ENCODE results near the gene ARHGAP6.

ARHGAP6 gene

DNA sequence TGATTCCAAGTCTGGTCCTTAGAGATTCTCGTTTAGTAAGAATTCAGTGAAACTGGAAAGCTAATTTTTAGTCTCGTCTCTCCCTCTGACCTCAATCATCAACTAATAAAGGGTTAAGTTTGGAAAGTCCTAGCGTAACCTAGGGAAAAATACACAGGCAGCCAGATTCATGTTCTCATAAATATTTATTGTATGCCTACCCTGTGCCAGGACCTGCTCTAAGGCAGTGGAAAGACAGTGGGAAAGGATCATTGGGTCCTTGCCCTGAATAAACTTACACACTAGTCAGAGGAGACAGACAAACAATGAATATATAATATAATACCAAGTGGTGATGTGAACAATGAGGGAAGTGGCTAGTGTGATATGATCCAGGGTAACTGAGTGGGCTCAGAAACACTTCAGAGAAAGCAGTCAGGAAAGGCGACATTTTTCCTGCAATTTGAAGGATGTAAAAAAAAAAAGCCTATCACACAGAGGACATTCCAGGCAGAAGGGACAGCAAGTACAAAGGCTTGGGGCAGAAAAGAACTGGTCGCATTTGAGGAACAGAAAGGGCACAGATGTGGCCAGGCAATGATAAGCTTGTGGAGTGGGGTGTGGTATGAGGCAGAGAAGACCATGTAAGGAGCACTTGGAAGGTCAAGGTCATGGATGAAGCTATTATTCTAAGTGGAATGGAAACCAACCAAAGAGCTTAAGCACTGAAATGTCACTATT, 243.8 kb downstream of the ARHGAP6 start:
- no peak for DNase-seq

DNA sequence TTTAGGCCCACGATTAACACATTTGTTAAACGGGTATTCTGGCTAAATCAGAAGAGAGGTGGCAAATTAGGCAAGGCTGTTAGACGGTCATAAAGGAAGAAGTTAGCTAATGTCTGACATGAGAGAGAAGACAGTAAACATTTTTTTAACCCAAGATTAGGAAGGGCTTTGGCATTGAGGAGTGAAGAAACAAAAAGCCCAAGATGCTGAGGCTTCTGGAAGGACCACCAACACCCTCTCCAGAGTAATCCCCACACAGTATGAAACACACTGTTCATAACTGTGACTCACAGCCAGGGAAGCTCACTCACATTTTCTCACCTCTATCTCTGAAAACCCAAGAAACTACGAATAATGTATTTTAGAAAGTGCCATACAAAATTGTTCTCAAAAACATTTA, 244.9 kb downstream of the ARHGAP6 start:
- DNase-seq = no peak

DNA sequence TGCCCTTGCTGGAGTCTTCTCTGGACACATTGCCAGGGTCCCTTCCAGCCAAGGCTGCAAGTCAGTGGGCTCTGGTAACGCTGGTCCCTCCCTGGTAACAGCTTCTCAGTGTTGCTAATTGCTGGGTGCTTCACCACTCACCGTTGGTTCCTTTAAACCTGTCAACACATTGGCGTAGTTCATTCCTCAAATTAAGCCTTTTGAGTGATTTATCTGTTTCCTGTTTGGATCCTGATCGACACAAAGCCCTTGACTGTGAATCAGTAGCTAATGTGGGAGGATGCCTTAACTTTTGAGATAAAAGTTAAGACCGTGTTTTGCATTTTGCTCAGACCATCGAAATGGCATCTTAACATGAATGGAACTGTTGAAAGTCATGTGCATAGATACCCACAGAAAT, 246.6 kb downstream of the ARHGAP6 start:
- DNase-seq = no peak

DNA sequence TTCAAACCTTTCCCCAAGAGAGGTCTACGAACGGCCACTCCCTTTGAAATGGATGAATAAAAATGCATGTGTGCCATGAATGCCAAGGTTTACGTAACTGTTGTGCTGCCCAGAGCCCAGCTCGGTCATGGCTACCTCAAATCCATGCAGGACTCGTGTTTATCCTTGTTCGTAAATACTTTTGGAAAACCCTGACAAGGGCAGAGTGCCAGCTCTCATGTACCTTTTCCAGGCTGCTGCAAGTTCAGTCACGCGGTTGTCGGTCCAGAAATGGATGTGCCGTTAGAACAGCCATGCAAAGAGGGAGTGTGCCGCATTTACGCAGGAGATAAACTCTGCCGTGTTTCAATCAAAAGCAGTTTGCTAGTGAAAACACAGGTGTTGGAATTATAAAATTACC, 249.1 kb downstream of the ARHGAP6 start:
- no peak for DNase-seq

DNA sequence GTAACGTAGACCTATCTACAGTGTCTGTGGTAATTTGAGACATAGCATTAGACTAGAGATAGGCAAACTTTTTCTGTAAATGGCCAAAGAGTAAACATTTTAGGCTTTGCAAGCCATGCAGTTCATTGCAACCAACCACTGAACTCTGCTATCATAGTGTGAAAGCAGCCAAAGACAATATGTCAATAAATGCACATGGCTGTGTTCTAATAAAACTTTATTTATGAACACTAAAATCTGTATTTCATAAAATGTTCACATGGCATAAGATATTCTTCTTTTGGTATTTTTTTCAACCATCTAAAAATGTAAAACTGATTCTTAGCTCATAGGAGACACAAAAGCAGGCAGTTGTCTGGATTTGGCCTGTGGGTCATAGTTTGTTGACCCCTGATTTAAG, 251.6 kb downstream of the ARHGAP6 start:
- DNase-seq = no peak

DNA sequence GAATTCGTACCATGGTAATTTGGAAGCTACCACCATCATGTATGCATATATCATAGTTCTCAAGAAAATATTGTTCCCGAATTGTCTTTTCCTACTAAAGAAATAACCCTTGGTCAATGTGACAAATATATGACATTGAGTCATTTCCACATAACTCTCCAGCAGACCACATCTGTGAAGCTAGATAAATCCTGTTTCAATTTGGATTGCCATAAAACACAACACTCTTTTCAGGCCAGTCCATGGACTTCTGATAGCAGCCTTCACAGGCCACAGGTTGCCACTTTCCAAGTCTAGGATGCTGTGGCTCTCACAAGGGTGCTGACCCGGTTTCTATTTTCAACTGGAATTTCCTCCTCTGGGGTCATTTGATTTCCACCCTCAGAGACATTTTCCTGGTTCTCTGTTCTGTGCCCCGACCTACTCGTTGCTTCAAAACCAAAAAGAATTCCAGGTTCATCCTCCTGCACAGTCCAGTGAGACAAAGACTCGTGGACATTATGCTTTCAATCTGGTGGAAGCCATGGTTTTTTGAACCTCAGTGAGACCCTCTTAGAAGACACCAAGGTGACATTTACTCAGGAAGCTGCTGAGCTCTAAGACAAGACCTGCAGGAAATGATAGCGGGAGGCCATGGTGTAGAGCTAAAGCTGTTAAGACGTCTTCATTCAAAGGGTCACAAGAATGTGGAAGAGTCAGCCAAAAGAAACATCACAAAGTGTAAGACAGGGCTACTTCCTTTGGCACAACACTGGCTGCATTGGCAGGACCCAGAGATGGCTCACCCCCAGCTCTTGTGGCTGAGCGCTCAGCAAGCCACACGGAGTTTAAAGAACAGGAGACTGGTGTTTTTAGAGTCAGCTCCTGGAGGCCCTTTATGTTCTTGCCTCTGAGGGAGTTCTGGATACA, 252.8 kb downstream of the ARHGAP6 start:
- DNase-seq = no peak

DNA sequence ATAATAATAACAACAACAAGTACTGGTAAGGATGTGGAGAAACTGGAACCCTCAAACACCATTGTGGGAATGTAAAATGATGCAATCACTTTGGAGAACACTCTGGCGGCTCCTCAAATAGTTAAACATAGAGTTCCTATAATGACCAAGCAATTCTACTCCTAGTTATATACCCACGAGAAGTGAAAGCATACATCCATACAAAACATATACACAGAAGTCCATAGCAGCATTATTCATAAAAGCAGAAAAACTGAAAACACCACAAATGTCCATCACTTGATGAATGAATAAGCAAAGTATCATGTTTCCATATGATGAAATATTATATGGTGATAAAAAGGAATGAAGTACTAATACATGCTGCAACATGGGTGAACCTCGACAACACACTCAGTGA, 255.8 kb downstream of the ARHGAP6 start:
- no peak for DNase-seq

DNA sequence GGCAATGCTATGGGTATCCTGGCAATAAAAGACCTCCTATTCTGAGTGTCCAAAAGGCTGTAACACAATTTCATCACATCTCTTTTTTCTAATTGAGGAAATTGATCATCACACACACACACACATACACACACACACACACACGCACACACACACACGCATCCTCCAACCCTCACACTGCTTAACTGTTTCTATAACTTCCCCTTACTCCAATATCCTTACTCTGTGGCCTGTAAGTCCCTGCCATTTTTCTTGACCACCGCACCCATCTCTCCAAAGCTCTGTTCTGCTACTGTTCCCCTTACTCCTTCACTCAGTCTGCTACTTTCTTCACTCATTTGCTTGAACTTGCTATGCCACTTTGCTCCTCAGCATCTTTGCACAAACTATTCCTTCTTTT, 256.9 kb downstream of the ARHGAP6 start:
- no peak for DNase-seq

DNA sequence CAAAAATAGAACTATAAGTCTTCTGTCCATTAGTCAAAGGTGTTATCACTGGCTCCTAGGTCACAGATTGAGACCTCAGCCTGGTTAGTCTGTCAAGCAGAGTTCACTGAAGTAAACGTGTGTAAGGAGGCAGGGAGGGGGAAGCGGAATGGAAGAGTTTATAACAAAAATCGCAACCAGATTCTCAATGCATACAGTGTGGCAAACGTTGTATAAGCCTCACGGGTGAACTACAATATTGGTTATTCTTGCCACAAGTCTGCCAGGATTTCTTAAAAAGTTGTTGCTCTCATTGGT, 257.7 kb downstream of the ARHGAP6 start:
- no peak for DNase-seq

DNA sequence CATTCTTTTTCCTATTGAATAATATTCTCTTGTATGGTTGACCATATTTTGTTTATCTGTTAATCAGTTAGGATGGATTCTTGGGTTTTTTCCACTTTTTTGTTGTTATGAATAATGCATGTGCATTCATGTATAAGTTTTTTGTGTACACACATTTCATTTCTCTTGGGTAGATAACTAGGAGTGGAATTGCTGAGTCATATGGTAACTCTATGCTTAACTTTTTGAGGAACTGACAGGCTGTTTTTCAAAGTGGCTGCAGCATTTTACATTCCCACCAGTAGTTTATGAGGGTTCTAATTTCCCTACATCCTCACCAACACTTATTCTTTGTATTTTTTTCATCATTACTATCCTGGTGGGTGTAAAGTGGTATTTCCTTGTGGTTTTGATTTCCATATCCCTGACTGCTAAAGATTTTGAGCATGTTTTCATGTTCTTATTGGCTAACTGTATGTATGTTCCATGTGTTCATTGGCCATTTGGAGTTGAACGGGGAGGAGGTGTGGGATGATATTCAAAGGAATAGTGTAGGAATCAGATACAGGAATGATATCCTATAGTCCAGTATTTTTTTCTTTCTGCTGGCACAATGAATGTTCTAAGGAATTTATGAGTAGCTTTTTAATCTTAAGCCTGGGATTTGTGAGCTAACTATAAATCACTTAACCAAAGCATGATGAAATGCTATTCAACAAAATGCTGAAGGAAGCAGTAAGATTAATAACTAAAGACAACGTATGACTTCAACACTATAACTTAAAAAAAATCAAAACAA, 258.2 kb downstream of the ARHGAP6 start:
- no peak for DNase-seq

DNA sequence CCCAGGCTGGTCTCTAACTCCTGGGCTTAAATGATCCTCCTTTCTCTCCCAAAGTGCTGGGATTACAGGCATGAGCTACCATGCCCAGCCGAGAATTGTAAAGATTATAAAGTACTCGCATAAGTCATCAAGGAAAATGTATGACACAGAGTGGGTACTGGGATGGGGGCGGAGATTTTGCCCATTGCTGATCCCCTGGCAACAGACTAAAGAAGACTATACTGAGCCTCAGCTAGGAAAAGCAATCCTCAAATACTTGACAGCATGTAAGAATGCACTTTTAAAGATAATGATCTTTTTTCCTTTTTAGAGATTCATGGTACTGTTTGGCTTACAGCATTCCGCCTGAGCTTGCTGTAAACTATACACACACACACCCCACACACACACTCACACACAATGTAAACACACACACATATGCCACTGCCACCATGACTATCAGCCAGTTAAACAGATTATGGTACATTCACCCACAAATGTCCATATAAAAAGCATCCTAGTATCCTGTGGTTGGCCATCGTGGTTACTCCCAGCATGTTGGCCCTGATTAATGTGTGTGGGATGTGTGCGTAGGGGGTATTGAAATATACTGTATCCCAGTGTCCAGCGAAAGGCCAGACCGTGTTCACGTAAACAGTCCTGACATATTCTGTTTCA, 259.5 kb downstream of the ARHGAP6 start:
- no peak for DNase-seq

DNA sequence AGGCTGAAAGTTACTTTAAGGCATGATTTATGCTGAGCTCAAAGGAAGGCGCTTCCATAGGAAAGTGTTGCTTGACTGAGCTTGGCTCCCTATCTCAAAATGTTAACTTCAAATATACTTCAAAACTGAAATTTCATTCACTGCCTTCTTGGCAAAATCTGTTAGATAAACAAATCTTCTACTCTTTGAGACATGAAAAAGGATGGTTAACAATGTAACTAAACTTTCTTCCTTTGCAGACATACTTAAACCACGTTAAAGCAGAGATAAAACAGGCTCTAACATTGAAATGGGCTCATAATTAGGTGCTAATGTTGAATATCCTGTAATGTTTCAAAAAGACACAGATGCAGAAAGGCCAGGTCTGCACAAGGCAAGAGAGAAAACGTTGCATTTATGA, 262.1 kb downstream of the ARHGAP6 start:
- DNase-seq = no peak

DNA sequence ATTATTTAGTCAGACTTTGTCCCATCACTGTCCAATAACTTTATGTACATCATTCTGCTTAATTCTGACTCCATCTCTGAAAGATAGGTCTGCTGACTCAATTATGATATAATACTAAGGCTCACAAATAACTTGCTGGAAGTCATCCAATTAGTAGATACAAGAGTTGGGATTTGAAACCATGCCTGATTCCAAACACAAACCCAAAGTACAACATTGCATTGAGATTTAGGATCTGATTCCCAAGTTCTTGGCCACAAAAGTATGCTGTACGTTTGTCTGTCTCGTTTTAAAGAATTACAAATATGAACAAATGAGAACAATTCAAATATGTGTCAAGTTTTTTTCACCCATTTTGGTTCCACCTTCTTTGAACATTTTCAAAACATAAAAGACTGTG, 263.8 kb downstream of the ARHGAP6 start:
- no peak for DNase-seq

DNA sequence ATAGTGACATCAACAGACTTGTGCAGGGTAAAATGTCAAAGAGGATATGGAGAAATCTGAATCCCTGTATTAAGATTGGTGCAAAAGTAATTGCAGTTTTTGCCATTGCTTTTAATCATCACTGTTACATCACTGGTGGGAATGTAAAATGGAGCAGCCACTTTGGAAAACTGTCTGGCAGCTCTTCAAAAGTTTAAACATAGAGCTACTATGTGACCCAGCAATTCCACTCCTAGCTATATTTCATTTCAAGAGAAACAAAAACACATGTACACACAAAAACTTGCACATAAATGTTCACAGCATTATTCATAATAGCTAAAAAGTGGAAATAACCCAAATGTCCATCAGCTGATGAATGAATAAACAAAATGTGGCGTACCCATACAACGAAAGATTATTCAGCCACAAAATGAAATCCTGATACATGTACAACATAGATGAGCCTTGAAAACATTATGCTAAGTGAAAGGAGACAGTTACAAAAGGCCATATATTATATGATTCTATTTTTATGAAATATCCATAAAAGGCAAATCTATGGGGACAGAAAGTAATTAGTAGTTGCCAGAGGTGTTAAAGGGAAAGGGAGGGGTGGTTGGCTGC, 266.1 kb downstream of the ARHGAP6 start:
- DNase-seq = no peak

DNA sequence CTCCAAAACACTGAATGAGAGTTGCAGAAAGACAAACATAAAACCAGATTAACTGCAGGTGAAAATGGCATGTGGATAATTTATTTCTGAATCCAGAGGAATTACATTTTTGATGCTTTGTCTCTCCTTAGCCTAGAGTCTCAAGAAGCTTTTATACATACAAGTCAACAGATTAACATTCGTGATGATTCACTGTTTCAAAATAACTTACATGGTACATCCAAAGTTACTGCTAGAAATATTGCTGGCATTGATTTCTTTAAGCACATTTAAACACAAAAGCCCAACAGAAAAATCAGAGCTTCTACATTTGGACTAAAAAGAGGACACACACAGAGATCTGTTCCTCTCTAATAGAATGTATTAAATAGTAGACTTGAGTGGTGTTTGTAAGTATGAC, 266.9 kb downstream of the ARHGAP6 start:
- DNase-seq = no peak

DNA sequence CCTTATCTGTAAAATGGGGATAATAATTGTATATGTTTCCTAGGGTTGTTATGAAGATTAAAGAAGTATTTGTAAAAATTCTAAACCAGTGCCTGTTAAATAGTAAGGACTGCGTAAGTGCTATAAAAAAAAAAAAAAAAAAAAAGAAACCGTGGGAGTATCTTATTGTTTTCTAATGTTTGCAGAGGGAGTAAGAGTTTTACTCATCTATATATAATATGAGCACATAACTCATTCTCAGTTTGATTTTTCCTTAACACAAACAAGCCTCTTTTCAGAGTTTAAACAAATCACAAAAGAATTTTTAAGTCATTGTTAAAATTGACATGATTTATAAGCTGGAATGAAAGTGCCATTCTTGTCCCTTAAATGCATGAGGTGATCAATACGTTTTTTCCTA, 267.6 kb downstream of the ARHGAP6 start:
- no peak for DNase-seq

DNA sequence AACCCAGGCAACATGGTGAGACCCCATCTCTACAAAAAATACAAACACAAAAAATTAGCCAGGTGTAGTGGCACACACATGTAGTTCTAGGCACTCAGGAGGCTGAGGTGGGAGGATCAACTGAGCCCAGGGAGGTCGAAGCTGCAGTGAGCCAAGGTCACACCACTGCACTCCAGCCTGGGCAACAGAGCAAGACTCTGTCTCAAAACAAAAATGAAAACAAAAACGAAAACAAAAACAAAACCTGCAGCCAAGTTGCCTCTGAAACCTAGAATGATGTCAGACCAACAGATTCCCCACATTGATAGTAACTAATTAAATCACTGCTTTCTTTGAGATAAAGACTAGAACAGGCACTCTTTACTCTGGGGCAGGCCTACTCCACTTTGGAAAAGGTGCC, 268.0 kb downstream of the ARHGAP6 start:
- DNase-seq = no peak

DNA sequence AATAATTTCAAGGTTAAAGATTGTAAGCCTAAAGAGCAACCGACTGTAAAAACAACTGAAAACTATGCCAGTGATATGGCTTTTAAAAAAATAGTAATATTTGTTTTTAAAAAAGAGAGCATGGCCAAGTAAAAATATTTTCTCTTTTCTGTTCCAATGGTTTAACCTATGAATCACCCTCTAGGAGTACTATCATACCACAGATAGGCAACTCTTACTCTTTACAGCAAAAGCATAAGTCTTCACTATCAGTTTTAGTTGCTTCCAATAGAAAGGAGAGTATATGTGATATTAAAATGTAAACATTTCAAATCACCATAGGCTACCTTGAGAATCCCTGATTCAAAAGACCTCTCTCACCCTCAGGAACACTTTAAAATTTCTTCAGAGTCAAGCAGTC, 269.9 kb downstream of the ARHGAP6 start:
- DNase-seq = no peak

DNA sequence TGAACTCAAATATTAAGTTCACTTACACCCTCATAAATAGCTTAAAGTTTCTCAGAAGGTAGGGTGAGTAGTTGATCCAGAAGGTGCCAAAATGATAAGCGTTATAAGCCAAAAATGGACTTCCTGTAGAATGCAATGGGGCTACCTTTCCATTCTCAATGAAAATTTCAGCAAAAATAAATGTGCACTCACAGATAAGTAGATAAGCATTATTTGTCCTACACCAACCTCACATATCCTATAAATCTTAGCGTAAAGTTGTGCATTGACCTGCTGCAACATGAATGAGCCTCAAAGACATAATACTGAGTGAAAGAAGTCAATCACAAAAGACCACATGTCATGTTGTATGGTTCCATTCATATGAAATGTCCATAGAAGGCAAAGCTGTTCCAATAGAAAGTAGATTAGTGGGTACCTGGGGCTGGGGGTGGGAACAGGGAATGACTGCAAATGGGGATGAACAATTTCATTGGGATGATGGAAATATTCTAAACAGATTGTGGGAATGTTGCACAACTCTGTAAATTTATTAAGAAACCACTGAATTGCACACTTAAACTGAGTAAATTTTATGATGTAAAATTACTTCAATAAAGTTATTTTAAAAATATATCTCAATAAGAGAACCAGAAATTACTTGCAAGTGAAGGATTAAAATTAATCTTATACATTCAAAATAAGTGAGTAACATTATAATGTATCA, 271.6 kb downstream of the ARHGAP6 start:
- DNase-seq = no peak

DNA sequence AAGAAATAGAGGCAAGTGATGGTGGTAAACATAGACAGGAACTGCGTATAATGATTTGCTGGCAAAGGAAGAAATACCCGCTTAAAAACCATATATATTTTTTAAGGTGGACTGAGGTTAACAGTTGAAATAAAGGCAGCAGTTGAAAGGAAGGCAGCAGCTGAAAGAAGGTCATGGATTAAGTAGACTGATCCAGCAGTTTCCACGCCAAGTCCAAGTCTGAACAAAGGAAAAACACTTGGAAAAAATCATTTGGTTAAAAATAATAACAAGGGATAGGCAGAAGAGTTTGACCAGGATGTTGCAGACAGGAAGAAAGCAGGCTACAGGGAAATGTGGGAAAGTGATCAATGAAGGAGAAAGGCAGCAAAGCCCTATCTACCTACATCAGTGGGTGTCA, 278.9 kb downstream of the ARHGAP6 start:
- no peak for DNase-seq

DNA sequence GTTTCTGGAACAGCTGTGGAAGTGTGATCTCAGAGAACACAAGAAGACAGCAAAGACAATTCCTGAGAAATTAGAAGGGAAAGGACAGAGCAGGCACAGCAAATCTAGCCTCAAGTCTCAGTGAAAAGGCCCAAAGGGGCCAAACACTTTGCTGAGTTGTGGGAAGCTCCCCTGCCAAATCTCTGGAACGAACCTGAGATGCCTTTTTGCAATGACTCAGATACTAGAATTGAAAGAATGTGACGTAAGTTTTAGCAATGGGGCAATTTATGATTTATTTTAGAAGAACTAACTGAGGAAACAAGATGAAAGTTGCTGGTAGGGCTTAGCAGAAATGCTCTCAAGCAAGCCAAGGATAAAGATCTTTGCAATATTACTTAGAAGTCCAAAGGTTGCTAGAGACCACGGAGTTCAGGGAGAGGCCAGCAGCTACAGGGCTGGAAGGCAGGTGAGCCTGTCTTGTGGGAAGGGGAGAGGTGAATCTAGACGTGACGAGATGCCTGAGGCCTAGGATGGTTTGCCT, 279.7 kb downstream of the ARHGAP6 start:
- no peak for DNase-seq

DNA sequence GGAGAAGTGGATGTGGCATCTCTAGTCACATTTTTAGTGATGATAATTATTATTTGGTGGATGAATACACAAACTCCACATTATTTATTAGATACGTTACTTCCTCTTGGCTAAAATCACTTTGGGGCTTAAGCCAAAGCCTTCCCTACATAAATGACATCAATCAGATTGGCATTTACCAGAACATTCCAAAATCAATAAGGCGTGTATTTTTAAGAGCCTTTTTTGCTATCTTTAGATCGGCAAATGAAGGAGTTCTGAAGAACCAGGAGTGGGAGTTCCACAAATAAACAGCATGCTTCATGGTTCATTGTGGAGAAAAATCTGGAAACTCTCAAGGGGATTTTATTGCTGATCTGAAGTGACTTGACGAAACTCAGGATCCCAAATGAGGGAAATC, 282.8 kb downstream of the ARHGAP6 start:
- no peak for DNase-seq

Measured in cerebellar nuclear complex (tissue), 1 donor.